ENCODE data around the gene RPS26.

- TF ChIP-seq CTCF (IDR thresholded peaks at IDR 0.05; ENCODE audit: insufficient read depth, low read depth, low read length) (no peak), EZH2 (IDR thresholded peaks at IDR 0.05; ENCODE audit: insufficient read depth, low read length) (no peak)
Measured at GRCh38 chr12:56062996-56063395, 21.3 kb downstream of the RPS26 start.
